HG03432 (cell line): Measurements from ENCODE around the gene FAM131A.

Experiments
- ATAC-seq: cut with Tn5 transposase; IDR thresholded peaks from one replicate; pipeline ENCODE4 v1.9.1; 2021; ENCODE audit warnings: mild to moderate bottlenecking, moderate library complexity; ENCODE audit not compliant: unreplicated experiment

Gene FAM131A

DNA sequence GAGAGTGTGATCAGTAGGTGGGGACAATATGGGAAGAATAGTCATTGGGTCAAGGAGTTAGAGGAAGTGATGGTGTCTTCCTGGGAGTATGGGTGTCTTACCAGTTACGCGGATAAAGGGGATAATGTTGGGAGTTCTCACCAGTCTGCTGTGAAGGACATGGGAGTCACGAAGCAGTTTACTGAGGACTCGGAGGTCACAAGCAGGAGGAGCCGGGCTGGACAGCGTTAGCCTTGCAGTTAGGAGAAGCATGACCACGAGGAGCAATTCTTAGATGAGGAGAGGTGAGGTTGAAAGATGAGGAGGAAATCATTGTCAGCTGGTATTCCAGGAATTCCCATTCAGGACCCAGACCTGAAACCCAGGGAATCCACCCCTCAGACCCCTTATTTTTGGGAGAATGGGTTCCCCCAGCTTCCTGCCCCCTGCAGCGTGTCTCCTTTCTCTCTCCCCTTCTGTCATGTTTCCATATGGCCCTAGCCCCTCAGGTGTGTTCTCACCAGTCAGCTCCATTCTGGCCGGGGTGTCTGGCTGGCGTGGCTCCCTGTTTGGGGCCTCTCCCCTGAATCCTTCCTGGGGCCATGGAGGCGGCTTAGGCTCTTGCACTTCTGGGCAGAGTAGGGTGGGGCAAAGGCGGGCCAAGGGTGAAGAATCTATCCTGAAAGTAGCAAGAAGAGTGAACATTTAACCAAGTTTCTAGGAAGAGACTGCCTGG lies 38.5 kb downstream of the FAM131A start:
- no peak for ATAC-seq

DNA sequence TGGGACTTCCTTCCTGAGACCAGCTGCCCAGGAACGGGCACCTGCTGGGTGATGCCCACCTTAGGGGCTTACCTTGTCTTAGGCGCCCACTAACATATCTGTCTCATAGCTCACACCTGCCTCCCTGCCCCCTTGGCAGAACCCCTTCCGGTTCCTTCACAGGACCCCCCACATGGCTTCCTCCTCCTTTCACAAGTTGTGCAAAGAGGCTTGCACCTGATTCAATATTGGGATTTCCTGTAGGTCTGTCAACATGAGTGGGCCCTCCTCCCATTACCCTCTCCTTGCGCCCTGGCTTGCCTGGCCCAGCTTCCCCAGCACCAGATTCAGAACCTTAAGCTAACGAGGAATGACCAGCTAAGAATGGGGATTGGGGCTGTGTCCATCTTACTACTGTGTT lies 40.0 kb downstream of the FAM131A start:
- ATAC-seq, result no peak

DNA sequence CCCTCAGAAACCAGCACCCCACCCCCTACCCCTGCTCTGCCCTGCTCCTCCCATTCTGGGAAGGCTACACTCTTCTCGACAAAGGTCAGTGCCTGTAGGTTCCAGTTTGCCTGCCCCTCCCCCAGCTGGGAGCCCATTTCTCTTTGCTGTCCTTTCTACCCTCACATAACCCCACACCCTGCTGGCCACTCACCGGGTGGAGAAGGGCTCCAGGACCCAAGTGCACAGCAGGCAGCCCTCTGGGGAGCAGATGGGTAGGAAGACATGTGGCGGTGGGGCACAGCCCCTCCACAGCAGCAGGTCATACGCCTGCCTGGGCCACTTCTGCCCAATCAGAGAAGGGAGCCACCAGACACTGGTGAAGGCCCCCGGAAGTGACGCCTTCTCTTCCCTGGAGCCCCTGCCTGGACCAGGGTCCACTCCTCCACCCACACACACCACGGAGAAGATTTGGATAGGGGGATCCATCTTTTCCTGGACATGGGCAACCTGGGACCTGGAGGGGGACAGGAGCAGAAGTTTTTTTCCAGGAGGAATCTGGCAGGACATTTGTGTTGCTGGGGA lies 40.6 kb downstream of the FAM131A start, which contains the start of gene THPO:
Gene THPO (minus strand): TSS at position 326 of the 564 bp plus-strand sequence. CDS start 1,948 bp downstream, outside the sequence.
- no peak for ATAC-seq

DNA sequence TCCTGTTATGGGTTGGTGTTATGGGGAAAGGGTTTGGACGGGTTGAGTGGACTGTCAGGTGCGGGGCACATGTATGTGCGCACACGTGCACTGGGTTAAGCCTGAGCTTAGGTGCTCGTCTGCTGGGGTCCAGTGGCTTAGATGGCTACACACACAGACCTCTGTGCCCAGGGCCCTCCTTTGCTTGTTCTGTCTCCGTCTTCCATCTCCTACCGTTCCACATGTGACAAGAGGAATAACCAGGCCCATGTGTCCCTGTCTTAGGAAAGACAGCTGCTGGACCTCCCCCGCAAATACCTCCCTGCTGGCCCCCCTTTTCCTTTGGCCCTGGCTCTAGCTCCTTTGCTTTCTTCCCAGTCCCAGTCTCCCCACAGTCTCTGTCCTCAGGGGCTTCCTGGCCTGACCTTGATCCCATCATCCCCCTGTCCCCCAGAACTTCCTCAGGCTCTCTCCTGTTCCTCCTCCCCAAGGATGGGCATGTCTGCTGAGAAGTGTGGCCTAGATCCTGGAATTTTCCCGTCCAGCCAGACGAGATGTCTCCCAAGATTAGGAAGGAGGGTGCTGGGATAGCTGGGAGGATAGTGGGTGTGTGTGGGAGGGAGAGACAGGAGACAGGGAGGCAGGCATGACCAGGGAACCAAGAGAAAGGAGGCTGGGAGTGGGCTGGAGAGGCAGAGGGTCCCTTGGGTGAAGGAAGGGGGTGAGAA lies 41.4 kb downstream of the FAM131A start:
- ATAC-seq, result no peak

DNA sequence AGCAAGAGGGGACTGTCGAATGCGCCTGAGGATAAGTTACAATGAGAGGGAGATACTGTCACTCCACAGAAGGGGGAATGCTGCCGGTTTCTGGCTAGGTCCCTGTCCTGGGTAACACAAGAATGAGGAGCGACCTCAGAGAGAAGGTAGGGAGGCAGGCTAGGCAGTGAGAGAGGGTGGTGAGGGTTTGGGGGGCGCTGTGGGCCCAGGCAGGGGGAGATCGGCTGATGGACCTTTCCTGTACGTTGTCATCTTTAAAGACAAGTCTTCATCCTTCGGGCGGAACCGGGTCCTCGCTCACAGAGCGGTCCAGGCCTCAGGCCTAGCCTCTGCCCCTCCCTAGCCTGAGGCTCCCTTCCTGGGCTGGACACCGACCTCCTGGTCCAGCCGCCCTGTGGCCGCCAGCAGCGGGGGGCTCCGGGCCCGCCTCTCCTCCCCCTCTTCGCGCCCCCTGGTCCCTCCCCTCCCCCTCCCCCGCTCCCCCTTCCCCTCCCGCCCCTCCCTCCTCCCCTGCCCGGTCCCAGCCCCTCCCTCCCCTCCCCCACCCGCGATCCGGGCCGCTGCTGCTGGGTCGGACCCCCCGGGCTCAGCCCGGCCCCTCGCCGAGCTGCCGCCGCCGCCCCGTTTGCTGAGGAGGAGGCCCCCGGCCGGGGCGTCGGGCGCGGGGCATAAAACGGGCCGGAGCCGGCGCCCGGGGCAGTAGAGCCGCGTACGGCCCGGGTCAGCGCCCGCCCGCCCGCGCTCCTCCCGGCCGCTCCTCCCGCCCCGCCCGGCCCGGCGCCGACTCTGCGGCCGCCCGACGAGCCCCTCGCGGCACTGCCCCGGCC lies 42.2 kb downstream of the FAM131A start, which contains the start of gene CHRD:
Gene CHRD (plus strand): TSS at position 697 of the 827 bp plus-strand sequence. CDS start 265 bp downstream, outside the sequence.
- ATAC-seq, result no peak

DNA sequence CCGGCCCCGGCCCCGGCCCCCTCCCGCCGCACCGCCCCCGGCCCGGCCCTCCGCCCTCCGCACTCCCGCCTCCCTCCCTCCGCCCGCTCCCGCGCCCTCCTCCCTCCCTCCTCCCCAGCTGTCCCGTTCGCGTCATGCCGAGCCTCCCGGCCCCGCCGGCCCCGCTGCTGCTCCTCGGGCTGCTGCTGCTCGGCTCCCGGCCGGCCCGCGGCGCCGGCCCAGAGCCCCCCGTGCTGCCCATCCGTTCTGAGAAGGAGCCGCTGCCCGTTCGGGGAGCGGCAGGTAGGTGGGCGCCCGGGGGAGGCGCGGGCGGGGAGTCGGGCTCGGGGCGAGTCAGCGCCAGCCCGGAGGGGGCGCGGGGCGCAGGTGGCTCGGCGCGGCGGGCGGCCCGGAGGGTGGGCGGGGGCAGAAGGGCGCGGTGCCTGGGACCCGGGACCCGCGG lies 42.8 kb downstream of the FAM131A start:
- ATAC-seq, result no peak

DNA sequence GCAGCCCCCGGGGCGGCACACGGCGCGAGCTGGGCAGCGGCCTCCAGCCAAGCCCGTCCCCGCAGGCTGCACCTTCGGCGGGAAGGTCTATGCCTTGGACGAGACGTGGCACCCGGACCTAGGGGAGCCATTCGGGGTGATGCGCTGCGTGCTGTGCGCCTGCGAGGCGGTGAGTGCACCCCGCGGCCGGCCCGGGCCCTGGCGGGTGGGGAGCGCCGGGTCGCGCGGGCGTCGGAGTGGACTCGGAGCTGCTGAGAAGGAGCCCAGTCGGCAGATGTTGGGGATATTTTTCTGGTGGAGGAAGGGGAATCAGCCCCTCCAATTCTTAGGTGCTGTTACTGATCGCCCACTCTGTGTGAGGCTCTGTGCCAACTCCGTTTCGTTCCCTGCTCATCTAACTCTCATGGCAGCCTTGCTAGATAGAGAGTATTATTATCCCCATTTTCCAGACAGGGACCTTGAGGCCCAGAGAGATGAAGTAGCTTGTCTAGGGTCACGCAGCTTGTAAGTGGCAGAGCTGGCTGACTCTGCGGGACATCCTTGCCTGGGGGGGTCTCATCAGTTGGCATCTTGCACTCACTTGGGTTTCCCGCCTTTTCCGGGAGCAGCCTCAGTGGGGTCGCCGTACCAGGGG lies 43.3 kb downstream of the FAM131A start:
- ATAC-seq, result no peak

DNA sequence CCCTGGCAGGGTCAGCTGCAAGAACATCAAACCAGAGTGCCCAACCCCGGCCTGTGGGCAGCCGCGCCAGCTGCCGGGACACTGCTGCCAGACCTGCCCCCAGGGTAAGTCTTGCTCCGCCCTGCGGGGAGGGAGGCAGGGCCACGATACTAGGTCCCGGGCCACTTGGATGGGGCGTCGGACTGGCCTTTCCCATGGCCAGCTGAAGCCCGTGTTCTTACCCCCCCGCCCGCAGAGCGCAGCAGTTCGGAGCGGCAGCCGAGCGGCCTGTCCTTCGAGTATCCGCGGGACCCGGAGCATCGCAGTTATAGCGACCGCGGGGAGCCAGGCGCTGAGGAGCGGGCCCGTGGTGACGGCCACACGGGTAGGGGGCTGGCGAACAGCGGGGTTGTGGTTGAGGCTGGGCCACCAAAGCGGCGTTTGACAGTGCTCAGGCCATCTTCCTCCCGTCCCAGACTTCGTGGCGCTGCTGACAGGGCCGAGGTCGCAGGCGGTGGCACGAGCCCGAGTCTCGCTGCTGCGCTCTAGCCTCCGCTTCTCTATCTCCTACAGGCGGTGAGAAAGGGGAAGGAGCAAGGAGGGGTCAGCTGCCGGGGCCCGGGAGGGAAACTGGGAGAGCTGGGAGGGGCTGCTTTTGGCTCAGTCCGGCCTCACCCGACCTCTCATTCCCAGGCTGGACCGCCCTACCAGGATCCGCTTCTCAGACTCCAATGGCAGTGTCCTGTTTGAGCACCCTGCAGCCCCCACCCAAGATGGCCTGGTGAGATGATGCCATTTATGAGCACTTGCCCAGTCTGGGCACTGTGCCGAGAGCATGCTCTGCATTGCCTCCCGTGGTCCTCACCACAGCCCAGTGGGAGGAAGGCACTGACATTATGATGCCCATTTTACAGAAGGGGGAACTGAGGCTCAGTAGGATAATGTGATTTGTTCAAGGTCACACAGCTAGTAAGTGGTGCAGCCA lies 44.1 kb downstream of the FAM131A start:
- ATAC-seq, result no peak

DNA sequence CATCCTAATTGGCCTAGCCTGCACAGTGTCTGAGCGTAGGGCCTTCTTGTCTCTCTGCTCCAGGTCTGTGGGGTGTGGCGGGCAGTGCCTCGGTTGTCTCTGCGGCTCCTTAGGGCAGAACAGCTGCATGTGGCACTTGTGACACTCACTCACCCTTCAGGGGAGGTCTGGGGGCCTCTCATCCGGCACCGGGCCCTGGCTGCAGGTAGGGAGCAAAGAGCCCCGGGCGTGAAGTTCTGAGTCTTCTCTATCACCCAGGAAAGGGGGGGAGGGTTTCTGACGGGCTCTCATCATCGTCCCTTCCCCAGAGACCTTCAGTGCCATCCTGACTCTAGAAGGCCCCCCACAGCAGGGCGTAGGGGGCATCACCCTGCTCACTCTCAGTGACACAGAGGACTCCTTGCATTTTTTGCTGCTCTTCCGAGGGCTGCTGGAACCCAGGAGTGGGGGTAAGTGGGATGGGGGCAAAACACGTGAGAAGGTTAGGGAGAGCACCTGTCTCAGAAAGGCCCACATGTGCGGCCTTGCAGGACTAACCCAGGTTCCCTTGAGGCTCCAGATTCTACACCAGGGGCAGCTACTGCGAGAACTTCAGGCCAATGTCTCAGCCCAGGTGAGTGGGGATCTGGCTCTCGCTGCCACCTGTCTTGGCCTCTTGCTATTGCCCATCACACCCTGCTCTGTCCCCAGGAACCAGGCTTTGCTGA lies 45.1 kb downstream of the FAM131A start:
- ATAC-seq, result no peak

DNA sequence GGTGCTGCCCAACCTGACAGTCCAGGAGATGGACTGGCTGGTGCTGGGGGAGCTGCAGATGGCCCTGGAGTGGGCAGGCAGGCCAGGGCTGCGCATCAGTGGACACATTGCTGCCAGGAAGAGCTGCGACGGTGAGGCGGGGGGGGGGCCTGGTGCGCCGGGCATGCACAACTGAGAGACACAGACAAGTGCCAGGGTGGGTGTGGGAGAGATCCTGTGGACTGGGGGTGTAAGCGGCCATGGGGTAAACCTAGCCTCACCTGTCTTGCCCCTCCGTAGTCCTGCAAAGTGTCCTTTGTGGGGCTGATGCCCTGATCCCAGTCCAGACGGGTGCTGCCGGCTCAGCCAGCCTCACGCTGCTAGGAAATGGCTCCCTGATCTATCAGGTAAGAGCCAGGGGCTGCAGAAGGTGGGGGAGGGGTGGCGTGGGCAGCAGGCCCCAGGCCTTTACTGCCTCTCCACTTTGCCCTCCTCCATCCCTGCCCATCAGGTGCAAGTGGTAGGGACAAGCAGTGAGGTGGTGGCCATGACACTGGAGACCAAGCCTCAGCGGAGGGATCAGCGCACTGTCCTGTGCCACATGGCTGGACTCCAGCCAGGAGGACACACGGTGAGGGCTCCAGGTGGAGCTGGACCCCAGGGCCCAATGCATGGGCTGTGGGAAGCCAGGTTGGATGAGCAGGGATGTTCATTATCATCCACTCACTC lies 45.8 kb downstream of the FAM131A start:
- no peak for ATAC-seq

DNA sequence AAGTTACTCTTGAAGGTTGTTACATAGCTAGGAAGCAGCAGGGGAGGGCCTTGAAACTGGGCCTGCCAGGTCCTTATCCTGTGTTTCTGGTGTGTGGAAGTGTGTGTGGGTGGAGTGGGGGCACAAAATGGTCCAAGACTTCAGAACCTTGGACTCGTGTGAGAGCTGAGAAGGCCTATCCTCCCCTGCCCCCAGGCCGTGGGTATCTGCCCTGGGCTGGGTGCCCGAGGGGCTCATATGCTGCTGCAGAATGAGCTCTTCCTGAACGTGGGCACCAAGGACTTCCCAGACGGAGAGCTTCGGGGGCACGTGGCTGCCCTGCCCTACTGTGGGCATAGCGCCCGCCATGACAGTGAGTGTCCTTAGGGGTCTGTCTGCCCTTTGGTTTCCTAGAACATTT lies 46.9 kb downstream of the FAM131A start:
- no peak for ATAC-seq

DNA sequence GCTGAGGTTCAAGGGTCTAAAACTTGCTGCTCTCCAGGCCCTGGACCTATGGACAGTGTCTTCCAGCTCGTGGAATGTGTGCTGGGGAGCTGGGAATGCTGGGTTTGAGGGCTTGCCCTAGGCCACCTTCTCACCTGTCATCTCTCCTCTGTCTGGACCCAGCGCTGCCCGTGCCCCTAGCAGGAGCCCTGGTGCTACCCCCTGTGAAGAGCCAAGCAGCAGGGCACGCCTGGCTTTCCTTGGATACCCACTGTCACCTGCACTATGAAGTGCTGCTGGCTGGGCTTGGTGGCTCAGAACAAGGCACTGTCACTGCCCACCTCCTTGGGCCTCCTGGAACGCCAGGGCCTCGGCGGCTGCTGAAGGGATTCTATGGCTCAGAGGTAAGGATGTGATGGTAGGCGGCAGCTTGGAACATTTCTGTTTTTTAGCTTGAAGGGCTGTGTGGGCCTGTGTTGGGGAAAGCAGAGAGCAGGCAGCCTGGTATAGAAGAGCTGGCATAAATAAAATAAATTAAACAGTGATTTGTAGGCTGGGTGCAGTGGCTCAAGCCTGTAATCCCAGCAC lies 47.5 kb downstream of the FAM131A start:
- no peak for ATAC-seq

DNA sequence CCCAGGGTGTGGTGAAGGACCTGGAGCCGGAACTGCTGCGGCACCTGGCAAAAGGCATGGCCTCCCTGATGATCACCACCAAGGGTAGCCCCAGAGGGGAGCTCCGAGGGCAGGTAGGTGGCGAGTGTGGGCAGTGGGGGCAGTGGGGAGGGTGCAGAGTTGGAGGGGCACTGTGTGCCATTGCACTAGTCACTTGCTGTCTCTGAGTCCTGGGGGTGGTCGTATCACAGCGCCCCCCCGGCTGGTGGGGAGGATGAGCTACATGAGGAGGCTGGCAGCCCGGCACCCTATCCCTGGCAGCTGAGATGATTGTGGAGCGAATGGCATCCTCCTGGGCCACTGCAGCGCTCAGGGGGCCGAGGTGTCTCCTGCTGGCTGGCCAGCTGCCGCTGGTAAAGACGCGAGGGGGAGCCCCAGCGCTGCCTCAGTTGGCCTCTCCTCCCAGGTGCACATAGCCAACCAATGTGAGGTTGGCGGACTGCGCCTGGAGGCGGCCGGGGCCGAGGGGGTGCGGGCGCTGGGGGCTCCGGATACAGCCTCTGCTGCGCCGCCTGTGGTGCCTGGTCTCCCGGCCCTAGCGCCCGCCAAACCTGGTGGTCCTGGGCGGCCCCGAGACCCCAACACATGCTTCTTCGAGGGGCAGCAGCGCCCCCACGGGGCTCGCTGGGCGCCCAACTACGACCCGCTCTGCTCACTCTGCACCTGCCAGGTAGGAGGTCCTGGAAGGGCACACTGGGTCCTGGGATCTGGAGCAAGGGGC lies 48.8 kb downstream of the FAM131A start:
- no peak for ATAC-seq

DNA sequence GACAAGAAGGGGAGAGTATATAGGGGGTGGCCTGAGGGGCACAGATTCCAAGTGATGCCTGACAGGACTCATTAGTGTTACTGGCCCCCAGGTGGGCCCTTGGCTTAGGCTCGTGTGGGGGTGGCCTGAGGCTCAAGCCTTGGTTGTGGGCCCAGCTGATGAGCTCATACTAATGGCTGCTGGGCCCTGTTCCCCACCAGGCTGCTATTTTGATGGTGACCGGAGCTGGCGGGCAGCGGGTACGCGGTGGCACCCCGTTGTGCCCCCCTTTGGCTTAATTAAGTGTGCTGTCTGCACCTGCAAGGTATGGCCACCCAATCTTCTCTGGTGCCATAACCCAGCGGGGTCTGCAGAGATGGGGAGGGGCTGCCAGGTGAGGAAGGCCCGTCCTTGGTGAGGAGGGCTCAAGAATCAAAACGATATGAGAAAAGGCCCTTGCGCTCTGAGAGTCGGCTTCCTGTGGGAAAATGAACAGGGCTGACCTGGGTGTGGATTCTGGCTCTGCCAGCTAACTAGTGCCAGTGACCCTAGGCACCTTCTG lies 49.8 kb downstream of the FAM131A start:
- ATAC-seq, result no peak

DNA sequence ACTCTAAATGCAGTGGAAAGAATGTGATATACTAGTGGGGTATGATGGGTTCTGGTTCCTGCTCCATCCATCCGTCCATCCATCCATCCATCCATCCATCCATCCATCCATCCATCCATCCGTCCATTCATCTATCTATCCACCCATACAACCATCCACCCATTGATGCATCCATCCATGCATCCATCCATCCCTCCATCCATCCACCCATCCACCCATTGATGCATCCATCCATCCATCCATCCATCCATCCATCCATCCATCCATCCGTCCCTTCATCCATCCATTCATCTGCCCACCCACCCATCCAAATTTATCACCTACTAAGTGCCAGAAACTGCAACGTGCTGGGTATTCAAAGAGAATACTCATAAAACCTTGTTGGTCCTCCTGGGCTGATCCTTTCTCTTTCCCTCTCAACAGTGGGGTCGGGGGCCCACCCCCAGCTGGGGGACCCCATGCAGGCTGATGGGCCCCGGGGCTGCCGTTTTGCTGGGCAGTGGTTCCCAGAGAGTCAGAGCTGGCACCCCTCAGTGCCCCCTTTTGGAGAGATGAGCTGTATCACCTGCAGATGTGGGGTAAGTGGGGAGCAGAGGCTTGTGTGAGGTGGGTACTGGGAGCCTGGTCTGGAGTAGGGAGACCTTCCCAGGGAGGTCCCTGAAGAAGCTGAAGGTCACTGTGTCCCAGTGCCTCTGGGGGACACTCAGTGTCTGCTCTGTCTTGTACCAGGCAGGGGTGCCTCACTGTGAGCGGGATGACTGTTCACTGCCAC lies 51.0 kb downstream of the FAM131A start:
- ATAC-seq, result no peak

DNA sequence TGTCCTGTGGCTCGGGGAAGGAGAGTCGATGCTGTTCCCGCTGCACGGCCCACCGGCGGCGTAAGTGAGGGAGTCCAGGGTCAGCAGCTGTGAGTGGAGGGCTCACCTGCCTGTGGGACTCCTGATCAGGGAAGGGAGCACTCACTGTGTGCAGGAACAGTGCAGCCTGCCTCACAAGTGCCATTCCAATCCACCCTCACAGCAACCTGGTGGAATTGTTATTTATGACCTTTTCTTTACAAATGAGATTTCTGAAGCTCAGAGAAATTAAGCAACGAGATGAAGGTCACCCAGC lies 51.5 kb downstream of the FAM131A start:
- ATAC-seq, result no peak
